ENCODE results near the gene SH3PXD2A. TPM values are rescaled to one million over a fixed set of nuclear protein-coding genes. Genes with fewer than 3 reads are reported as not detected.

SH3PXD2A gene
- total and polyA plus RNA-seq, 9 of the 15 experiments (the other 6 are each of a cell fraction or from before 2014, with no cell fraction given) = 0.41 to 9.3 (median 2.5) TPM

DNA sequence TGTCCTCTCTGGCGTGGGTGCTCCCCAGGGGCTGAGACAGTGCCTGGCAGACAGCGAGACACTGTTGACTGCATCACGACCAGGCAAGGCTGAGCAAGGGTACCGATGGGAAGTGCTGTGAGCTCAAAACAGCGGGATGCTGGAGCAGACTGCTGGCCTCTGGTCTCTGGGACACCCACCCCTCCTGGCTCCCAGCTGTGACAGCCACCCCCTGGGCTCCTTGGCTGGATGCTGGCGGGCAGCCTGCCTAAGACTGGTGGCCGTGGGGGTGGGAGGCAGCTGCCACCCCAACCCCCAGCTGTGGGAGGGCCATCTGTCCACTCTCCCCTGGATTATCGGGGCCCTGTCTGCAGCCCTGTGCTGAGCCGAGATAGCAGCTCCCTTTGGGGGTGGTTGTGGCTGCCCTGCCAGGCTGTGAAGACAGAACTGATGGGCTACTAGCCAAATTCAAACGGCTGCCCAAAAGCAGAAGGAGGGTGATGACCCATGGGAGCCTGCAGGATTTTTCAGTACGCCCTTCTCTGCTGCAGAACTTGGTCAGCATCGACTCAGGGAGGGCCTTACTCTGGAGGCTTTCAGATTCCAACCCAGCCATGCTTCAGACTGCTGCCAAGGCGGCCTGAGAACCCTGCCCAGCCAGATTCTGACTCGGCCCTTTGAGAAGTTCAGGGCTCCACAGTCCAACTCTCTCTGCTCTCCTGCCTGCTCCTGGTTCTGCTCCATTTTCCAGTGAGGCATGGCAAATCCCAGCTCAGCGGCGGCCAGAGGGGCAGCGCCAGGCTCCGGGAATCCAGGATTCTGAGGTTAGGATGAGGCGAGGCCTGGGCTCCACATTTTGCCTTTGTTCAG is 236.6 kb downstream of the SH3PXD2A start (continued):
- TF ChIP-seq, protein P1, sequence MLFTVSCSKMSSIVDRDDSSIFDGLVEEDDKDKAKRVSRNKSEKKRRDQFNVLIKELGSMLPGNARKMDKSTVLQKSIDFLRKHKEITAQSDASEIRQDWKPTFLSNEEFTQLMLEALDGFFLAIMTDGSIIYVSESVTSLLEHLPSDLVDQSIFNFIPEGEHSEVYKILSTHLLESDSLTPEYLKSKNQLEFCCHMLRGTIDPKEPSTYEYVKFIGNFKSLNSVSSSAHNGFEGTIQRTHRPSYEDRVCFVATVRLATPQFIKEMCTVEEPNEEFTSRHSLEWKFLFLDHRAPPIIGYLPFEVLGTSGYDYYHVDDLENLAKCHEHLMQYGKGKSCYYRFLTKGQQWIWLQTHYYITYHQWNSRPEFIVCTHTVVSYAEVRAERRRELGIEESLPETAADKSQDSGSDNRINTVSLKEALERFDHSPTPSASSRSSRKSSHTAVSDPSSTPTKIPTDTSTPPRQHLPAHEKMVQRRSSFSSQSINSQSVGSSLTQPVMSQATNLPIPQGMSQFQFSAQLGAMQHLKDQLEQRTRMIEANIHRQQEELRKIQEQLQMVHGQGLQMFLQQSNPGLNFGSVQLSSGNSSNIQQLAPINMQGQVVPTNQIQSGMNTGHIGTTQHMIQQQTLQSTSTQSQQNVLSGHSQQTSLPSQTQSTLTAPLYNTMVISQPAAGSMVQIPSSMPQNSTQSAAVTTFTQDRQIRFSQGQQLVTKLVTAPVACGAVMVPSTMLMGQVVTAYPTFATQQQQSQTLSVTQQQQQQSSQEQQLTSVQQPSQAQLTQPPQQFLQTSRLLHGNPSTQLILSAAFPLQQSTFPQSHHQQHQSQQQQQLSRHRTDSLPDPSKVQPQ (CRISPR knock-in tag; IDR thresholded peaks at IDR 0.05; ENCODE audit: borderline replicate concordance) = no peak
- TF ChIP-seq, protein P2, sequence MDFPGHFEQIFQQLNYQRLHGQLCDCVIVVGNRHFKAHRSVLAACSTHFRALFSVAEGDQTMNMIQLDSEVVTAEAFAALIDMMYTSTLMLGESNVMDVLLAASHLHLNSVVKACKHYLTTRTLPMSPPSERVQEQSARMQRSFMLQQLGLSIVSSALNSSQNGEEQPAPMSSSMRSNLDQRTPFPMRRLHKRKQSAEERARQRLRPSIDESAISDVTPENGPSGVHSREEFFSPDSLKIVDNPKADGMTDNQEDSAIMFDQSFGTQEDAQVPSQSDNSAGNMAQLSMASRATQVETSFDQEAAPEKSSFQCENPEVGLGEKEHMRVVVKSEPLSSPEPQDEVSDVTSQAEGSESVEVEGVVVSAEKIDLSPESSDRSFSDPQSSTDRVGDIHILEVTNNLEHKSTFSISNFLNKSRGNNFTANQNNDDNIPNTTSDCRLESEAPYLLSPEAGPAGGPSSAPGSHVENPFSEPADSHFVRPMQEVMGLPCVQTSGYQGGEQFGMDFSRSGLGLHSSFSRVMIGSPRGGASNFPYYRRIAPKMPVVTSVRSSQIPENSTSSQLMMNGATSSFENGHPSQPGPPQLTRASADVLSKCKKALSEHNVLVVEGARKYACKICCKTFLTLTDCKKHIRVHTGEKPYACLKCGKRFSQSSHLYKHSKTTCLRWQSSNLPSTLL (IDR thresholded peaks at IDR 0.05) = no peak
- TF ChIP-seq, protein P3, sequence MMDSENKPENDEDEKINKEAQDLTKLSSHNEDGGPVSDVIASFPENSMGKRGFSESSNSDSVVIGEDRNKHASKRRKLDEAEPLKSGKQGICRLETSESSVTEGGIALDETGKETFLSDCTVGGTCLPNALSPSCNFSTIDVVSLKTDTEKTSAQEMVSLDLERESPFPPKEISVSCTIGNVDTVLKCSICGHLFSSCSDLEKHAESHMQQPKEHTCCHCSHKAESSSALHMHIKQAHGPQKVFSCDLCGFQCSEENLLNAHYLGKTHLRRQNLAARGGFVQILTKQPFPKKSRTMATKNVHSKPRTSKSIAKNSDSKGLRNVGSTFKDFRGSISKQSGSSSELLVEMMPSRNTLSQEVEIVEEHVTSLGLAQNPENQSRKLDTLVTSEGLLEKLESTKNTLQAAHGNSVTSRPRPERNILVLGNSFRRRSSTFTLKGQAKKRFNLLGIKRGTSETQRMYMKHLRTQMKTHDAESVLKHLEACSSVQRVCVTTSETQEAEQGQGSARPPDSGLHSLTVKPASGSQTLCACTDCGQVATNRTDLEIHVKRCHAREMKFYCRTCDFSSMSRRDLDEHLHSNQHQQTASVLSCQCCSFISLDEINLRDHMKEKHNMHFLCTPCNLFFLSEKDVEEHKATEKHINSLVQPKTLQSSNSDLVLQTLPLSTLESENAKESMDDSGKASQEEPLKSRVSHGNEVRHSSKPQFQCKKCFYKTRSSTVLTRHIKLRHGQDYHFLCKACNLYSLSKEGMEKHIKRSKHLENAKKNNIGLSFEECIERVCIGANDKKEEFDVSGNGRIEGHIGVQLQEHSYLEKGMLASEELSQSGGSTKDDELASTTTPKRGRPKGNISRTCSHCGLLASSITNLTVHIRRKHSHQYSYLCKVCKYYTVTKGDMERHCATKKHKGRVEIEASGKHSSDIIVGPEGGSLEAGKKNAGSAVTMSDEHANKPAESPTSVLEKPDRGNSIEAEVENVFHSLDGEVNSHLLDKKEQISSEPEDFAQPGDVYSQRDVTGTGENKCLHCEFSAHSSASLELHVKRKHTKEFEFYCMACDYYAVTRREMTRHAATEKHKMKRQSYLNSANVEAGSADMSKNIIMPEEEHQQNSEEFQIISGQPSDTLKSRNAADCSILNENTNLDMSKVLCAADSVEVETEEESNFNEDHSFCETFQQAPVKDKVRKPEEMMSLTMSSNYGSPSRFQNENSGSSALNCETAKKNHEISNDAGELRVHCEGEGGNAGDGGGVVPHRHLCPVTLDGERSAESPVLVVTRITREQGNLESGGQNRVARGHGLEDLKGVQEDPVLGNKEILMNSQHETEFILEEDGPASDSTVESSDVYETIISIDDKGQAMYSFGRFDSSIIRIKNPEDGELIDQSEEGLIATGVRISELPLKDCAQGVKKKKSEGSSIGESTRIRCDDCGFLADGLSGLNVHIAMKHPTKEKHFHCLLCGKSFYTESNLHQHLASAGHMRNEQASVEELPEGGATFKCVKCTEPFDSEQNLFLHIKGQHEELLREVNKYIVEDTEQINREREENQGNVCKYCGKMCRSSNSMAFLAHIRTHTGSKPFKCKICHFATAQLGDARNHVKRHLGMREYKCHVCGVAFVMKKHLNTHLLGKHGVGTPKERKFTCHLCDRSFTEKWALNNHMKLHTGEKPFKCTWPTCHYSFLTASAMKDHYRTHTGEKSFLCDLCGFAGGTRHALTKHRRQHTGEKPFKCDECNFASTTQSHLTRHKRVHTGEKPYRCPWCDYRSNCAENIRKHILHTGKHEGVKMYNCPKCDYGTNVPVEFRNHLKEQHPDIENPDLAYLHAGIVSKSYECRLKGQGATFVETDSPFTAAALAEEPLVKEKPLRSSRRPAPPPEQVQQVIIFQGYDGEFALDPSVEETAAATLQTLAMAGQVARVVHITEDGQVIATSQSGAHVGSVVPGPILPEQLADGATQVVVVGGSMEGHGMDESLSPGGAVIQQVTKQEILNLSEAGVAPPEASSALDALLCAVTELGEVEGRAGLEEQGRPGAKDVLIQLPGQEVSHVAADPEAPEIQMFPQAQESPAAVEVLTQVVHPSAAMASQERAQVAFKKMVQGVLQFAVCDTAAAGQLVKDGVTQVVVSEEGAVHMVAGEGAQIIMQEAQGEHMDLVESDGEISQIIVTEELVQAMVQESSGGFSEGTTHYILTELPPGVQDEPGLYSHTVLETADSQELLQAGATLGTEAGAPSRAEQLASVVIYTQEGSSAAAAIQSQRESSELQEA (IDR thresholded peaks at IDR 0.05; ENCODE audit: low read depth) = no peak
- no peak for TF ChIP-seq PRPF4 (IDR thresholded peaks at IDR 0.05; ENCODE audit: insufficient read depth, low read depth, low read length, poor library complexity, severe bottlenecking)
- TF ChIP-seq, protein P4, sequence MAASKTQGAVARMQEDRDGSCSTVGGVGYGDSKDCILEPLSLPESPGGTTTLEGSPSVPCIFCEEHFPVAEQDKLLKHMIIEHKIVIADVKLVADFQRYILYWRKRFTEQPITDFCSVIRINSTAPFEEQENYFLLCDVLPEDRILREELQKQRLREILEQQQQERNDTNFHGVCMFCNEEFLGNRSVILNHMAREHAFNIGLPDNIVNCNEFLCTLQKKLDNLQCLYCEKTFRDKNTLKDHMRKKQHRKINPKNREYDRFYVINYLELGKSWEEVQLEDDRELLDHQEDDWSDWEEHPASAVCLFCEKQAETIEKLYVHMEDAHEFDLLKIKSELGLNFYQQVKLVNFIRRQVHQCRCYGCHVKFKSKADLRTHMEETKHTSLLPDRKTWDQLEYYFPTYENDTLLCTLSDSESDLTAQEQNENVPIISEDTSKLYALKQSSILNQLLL (CRISPR knock-in tag; IDR thresholded peaks at IDR 0.05; ENCODE audit: borderline replicate concordance) = no peak
- no peak for TF ChIP-seq XRCC4 (IDR thresholded peaks at IDR 0.05; ENCODE audit: extremely low read depth, insufficient read depth, insufficient read length)

All from K562 (cell line).